Loucy (cell line): ENCODE data around the gene POP4.
A peak's percentile ranks its signal among the peaks of the same experiment; 100 is the strongest.

Experiments
- H2AFZ ChIP-seq: fragments of 200-600 bp; sonication (generic); 2 replicates; pipeline ENCODE4 v1.6.0; 2016; ENCODE audit warnings: antibody characterized with exemption, mild to moderate bottlenecking, low read length, moderate library complexity
- H3F3A ChIP-seq: fragments of 200-600 bp; 2 replicates; pipeline ENCODE4 v1.6.0; 2016; ENCODE audit warnings: antibody characterized with exemption, low read depth, mild to moderate bottlenecking
- H3K27me3 ChIP-seq: fragments of 200-600 bp; sonication (generic); 2 replicates; pipeline ENCODE4 v1.6.1; 2014; ENCODE audit warnings: low read length, mild to moderate bottlenecking; ENCODE audit not compliant: insufficient read depth, poor library complexity, severe bottlenecking
- H3K36me3 ChIP-seq: fragments of 200-600 bp; sonication (generic); 2 replicates; pipeline ENCODE4 v1.6.1; 2016; ENCODE audit warnings: low read length; ENCODE audit not compliant: insufficient read depth
- H3K4me1 ChIP-seq: fragments of 200-600 bp; sonication (generic); 2 replicates; pipeline ENCODE4 v1.5.1; 2014; ENCODE audit warnings: low read length, mild to moderate bottlenecking; ENCODE audit not compliant: insufficient read depth, poor library complexity, severe bottlenecking
- H3K4me2 ChIP-seq: fragments of 200-600 bp; sonication (generic); 2 replicates; pipeline ENCODE4 v1.6.0; 2014; ENCODE audit warnings: antibody characterized with exemption, low read length, low read depth, mild to moderate bottlenecking; ENCODE audit not compliant: poor library complexity, severe bottlenecking
- H3K4me3 ChIP-seq: fragments of 200-600 bp; sonication (generic); 2 replicates; pipeline ENCODE4 v1.5.1; 2014; ENCODE audit warnings: low read length, mild to moderate bottlenecking, mixed read lengths; ENCODE audit not compliant: poor library complexity, severe bottlenecking
- H3K79me2 ChIP-seq: fragments of 200-600 bp; sonication (generic); 2 replicates; pipeline ENCODE4 v1.6.1; 2014; ENCODE audit warnings: low read length; ENCODE audit not compliant: insufficient read depth
- H3K9ac ChIP-seq: fragments of 200-600 bp; sonication (generic); 2 replicates; pipeline ENCODE4 v1.6.0; 2014; ENCODE audit warnings: mild to moderate bottlenecking, low read depth, low read length, moderate library complexity; ENCODE audit not compliant: poor library complexity, severe bottlenecking
- H3K9me2 ChIP-seq: fragments of 200-600 bp; sonication (generic); replicated peaks from 2 replicates; pipeline ENCODE4 v1.6.1; 2016; ENCODE audit warnings: low read depth, low read length, mixed read lengths
- H3K9me3 ChIP-seq: fragments of 200-600 bp; sonication (generic); 2 replicates; pipeline ENCODE4 v1.6.1; 2014; ENCODE audit warnings: mild to moderate bottlenecking, antibody characterized with exemption, low read length, low read depth; ENCODE audit not compliant: insufficient read depth
- H4K20me1 ChIP-seq: fragments of 200-600 bp; sonication (generic); 2 replicates; pipeline ENCODE4 v1.6.0; 2014; ENCODE audit warnings: antibody characterized with exemption, low read length, mild to moderate bottlenecking; ENCODE audit not compliant: insufficient read depth, poor library complexity, severe bottlenecking
- EZH2phosphoT487 ChIP-seq: fragments of 200-600 bp; IDR thresholded peaks from 2 replicates; pipeline ENCODE4 v1.6.1; 2018; ENCODE audit warnings: antibody characterized with exemption, mild to moderate bottlenecking, moderate library complexity, borderline replicate concordance
- TF ChIP-seq, protein P1 (sequence below): fragments of 200-600 bp; sonication (generic); conservative IDR thresholded peaks from 2 replicates; pipeline ENCODE4 v1.5.1; 2014; ENCODE audit warnings: mild to moderate bottlenecking, antibody characterized with exemption, low read length

The POP4 gene

GRCh38 chr19:29620931-29621351 is 14.9 kb downstream of the POP4 start:
- Histone ChIP-seq H4K20me1 (no peaks in the 10 kb centered on the region), H3F3A (no peaks in the 10 kb centered on the region), H3K9me3 (no peaks in the 10 kb centered on the region), H3K4me2 (peak overlapping the region; percentile 32), H3K4me1 (peaks cover 22% of the 10 kb centered on the region), H2AFZ (peak overlapping the region; percentile 57; the same call in 1 of the 2 replicates), H3K9me2 (no peaks in the 10 kb centered on the region), H3K27me3 (no peaks in the 10 kb centered on the region), H3K4me3 (peak overlapping the region; percentile 26), H3K79me2 (no peaks in the 10 kb centered on the region), H3K36me3 (peaks cover 1% of the 10 kb centered on the region; the same call in 1 of the 2 replicates), H3K9ac (peak overlapping the region; percentile 25)
- no peak for TF ChIP-seq EZH2phosphoT487
- TF ChIP-seq, protein P1, sequence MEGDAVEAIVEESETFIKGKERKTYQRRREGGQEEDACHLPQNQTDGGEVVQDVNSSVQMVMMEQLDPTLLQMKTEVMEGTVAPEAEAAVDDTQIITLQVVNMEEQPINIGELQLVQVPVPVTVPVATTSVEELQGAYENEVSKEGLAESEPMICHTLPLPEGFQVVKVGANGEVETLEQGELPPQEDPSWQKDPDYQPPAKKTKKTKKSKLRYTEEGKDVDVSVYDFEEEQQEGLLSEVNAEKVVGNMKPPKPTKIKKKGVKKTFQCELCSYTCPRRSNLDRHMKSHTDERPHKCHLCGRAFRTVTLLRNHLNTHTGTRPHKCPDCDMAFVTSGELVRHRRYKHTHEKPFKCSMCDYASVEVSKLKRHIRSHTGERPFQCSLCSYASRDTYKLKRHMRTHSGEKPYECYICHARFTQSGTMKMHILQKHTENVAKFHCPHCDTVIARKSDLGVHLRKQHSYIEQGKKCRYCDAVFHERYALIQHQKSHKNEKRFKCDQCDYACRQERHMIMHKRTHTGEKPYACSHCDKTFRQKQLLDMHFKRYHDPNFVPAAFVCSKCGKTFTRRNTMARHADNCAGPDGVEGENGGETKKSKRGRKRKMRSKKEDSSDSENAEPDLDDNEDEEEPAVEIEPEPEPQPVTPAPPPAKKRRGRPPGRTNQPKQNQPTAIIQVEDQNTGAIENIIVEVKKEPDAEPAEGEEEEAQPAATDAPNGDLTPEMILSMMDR: no peak

GRCh38 chr19:29622166-29623070 is 16.3 kb downstream of the POP4 start:
- H3K4me3 ChIP-seq: peak overlapping the region; percentile 8
- no peaks in the 10 kb centered on the region for H3K79me2 ChIP-seq
- no peaks in the 10 kb centered on the region for H3K27me3 ChIP-seq
- no peaks in the 10 kb centered on the region for H4K20me1 ChIP-seq
- H3K9ac ChIP-seq: no peak overlapping the region
- peak overlapping the region; percentile 32 for H3K4me2 ChIP-seq
- H3K9me2 ChIP-seq: no peaks in the 10 kb centered on the region
- TF ChIP-seq, protein P1: no peak
- no peak for TF ChIP-seq EZH2phosphoT487
- H3K9me3 ChIP-seq: no peaks in the 10 kb centered on the region
- peaks cover 22% of the 10 kb centered on the region for H3K4me1 ChIP-seq
- H2AFZ ChIP-seq: no peak overlapping the region
- no peaks in the 10 kb centered on the region for H3K36me3 ChIP-seq
- no peaks in the 10 kb centered on the region for H3F3A ChIP-seq

DNA sequence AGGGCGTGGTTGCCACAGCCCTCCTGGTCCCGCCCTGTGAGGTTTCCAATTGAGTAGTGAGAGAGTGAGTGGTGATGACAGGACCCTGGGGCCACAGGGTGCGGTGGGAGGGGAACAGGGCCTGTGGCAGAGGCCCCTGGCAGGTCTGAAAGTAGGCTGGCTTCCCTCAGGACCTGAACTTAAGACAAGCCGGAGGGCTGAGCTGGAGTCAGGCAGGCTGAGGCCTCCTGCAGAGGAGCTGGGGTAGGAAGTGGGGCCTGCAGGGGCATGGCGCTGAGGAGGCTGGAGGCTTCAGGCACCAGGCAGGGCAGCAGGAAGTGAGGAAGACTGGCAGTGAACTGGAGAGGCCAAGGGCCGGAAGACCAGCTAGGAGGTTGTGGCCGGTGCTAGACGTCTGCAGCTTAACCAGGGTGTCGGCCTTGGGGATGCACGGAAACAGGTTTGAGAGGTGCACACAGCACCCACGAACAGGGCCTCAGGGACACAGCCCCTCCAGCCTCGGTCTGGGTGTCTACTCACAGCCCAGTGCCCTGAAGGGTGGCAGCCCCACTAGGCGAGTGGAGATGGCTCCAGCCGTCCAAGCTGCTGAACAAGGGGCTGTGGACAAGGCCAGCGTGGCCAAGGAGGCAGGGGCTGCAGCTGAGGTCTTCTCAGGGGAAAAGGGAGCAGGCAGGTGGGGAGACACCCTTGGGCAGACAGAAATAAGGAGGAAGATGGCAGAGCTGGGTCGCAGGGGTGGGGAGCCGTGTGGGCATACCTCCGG is 17.8 kb downstream of the POP4 start:
- Histone ChIP-seq H3K9me3 (no peaks in the 10 kb centered on the region), H3F3A (no peaks in the 10 kb centered on the region), H3K79me2 (no peaks in the 10 kb centered on the region), H3K4me1 (peaks cover 22% of the 10 kb centered on the region), H3K36me3 (no peaks in the 10 kb centered on the region), H3K9ac (no peak overlapping the region), H3K4me2 (no peak overlapping the region), H2AFZ (no peak overlapping the region), H3K27me3 (no peaks in the 10 kb centered on the region), H3K4me3 (no peak overlapping the region), H4K20me1 (no peaks in the 10 kb centered on the region), H3K9me2 (no peaks in the 10 kb centered on the region)
- TF ChIP-seq EZH2phosphoT487: no peak
- TF ChIP-seq, protein P1: no peak
